GM19455 (cell line): ENCODE data around the gene JAKMIP2.
"Not testable (repeated sequence)": the region's sequence is repeated elsewhere in the genome, so short reads cannot be mapped to it uniquely, and the experiment has no call there.

Experiments used
- ATAC-seq: cut with Tn5 transposase; IDR thresholded peaks from one replicate; pipeline ENCODE4 v1.9.1; 2021; ENCODE audit not compliant: unreplicated experiment

JAKMIP2 gene

GRCh38 chr5:147617711-147618350, 164.7 kb downstream of the JAKMIP2 start:
- ATAC-seq = no peak

GRCh38 chr5:147617191-147617606, 165.3 kb downstream of the JAKMIP2 start:
- no peak for ATAC-seq

- ATAC-seq = no peak
Observed at GRCh38 chr5:147616421-147616820, 166.1 kb downstream of the JAKMIP2 start.

- no peak for ATAC-seq
Observed at GRCh38 chr5:147613359-147613758, 169.2 kb downstream of the JAKMIP2 start.

- no peak for ATAC-seq
Observed at GRCh38 chr5:147611483-147611882, 171.0 kb downstream of the JAKMIP2 start.

- no peak for ATAC-seq
Observed at GRCh38 chr5:147610798-147611197, 171.7 kb downstream of the JAKMIP2 start.

GRCh38 chr5:147601652-147602051, 180.9 kb downstream of the JAKMIP2 start:
- peak; percentile 59 for ATAC-seq

GRCh38 chr5:147591120-147591519, 191.4 kb downstream of the JAKMIP2 start:
- no peak for ATAC-seq

- no peak for ATAC-seq
Observed at GRCh38 chr5:147590096-147590495, 192.4 kb downstream of the JAKMIP2 start.

- no peak for ATAC-seq
Observed at GRCh38 chr5:147586832-147587231, 195.7 kb downstream of the JAKMIP2 start.

- ATAC-seq = no peak
Observed at GRCh38 chr5:147586221-147586620, 196.3 kb downstream of the JAKMIP2 start.

GRCh38 chr5:147582272-147582671, 200.3 kb downstream of the JAKMIP2 start:
- ATAC-seq = not testable (repeated sequence)

- not testable (repeated sequence) for ATAC-seq
Observed at GRCh38 chr5:147580418-147580817, 202.1 kb downstream of the JAKMIP2 start.

GRCh38 chr5:147578228-147579024, 204.1 kb downstream of the JAKMIP2 start:
- ATAC-seq = no peak

GRCh38 chr5:147576646-147577535, 205.6 kb downstream of the JAKMIP2 start:
- ATAC-seq = peak; percentile 71

GRCh38 chr5:147575598-147575997, 206.9 kb downstream of the JAKMIP2 start:
- no peak for ATAC-seq

- no peak for ATAC-seq
Observed at GRCh38 chr5:147573211-147573610, 209.3 kb downstream of the JAKMIP2 start.

- ATAC-seq = no peak
Observed at GRCh38 chr5:147568710-147569406, 213.7 kb downstream of the JAKMIP2 start.

- no peak for ATAC-seq
Observed at GRCh38 chr5:147567917-147568598, 214.5 kb downstream of the JAKMIP2 start.

GRCh38 chr5:147565524-147565923, 217.0 kb downstream of the JAKMIP2 start:
- no peak for ATAC-seq
